OCI-LY1 (cell line): ENCODE data around the gene PUS7L.

Experiments
- H2AFZ ChIP-seq: fragments of 200-600 bp; sonication (generic), shearing (Covaris generic); 2 replicates; pipeline ENCODE4 v1.6.0; 2014; ENCODE audit warnings: antibody characterized with exemption, mild to moderate bottlenecking, low read length
- H3F3A ChIP-seq: fragments of 200-600 bp; sonication (generic), shearing (Covaris generic); 2 replicates; pipeline ENCODE4 v1.6.0; 2014; ENCODE audit warnings: mild to moderate bottlenecking, antibody characterized with exemption, low read length, moderate library complexity; ENCODE audit not compliant: insufficient read depth
- H3K27ac ChIP-seq: fragments of 200-600 bp; sonication (generic); 2 replicates; pipeline ENCODE4 v1.5.1; 2014; ENCODE audit warnings: low read length, mixed run types, mild to moderate bottlenecking, low read depth; ENCODE audit not compliant: poor library complexity, severe bottlenecking
- H3K27me3 ChIP-seq: fragments of 200-600 bp; sonication (generic); 2 replicates; pipeline ENCODE4 v1.6.0; 2014; ENCODE audit warnings: antibody characterized with exemption, mild to moderate bottlenecking, low read length, moderate library complexity; ENCODE audit not compliant: insufficient read depth
- H3K36me3 ChIP-seq: fragments of 200-600 bp; sonication (generic); 2 replicates; pipeline ENCODE4 v1.6.1; 2014; ENCODE audit warnings: mild to moderate bottlenecking, antibody characterized with exemption, low read length, moderate library complexity, mixed read lengths; ENCODE audit not compliant: insufficient read depth
- H3K4me1 ChIP-seq: fragments of 200-600 bp; sonication (generic); 2 replicates; pipeline ENCODE4 v1.5.1; 2014; ENCODE audit warnings: mild to moderate bottlenecking, low read length, moderate library complexity; ENCODE audit not compliant: insufficient read depth, severe bottlenecking
- H3K4me2 ChIP-seq: fragments of 200-600 bp; sonication (generic), shearing (Covaris generic); 2 replicates; pipeline ENCODE4 v1.6.1; 2014; ENCODE audit warnings: low read length
- H3K4me3 ChIP-seq: fragments of 200-600 bp; sonication (generic); 2 replicates; pipeline ENCODE4 v1.5.1; 2014; ENCODE audit warnings: low read length, low read depth, mild to moderate bottlenecking, mixed read lengths; ENCODE audit not compliant: poor library complexity, severe bottlenecking
- H3K79me2 ChIP-seq: fragments of 200-600 bp; shearing (Covaris generic); 2 replicates; pipeline ENCODE4 v1.6.1; 2016; ENCODE audit warnings: mixed run types, low read length, mixed read lengths; ENCODE audit not compliant: insufficient read depth
- H3K9ac ChIP-seq: fragments of 200-600 bp; sonication (generic), shearing (Covaris generic); 2 replicates; pipeline ENCODE4 v1.6.1; 2014; ENCODE audit warnings: mild to moderate bottlenecking, low read length, mixed read lengths
- H3K9me2 ChIP-seq: fragments of 200-600 bp; sonication (generic), shearing (Covaris generic); 2 replicates; pipeline ENCODE4 v1.6.1; 2014; ENCODE audit warnings: low read depth, mild to moderate bottlenecking, low read length, mixed read lengths
- H3K9me3 ChIP-seq: fragments of 200-600 bp; shearing (Covaris generic); 2 replicates; pipeline ENCODE4 v1.6.1; 2014; ENCODE audit warnings: low read length, mixed read lengths
- H4K20me1 ChIP-seq: fragments of 200-600 bp; sonication (generic), shearing (Covaris generic); 2 replicates; pipeline ENCODE4 v1.6.0; 2016; ENCODE audit warnings: mild to moderate bottlenecking, low read length; ENCODE audit not compliant: insufficient read depth
- EZH2 ChIP-seq: fragments of 200-600 bp; sonication (generic), shearing (Covaris generic); IDR thresholded peaks from 2 replicates; pipeline ENCODE4 v1.8.0; 2017; ENCODE audit warnings: borderline replicate concordance, mixed run types, mild to moderate bottlenecking, antibody characterized with exemption, low read length, moderate library complexity, mixed read lengths
- TF ChIP-seq, protein P1 (sequence below): fragments of 200-600 bp; sonication (generic), shearing (Covaris generic); IDR thresholded peaks from 2 replicates; pipeline ENCODE4 v1.5.1; 2017; ENCODE audit warnings: mild to moderate bottlenecking, antibody characterized with exemption, low read length, moderate library complexity, mixed read lengths

The PUS7L gene

DNA sequence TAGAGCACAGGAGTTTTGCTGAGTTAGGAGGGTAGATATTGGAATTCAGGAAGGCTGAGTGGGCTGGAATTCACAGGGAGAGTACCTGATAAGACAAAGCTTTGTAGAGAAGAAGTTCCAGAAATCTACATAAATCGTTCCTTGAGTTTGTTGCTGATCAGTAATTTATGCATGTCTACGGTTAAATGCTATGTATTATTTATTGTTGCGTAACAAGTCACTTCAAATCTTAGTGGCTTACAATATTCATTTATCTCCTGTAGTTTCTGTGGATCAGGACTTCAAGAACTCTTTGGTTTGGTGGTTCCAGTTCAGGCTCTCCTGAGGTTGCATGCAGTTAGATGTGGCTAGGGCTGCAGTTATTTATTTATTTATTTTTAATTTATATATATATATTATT is 7.8 kb downstream of the PUS7L start:
- Histone ChIP-seq H3K4me2 (no peak overlapping the region), H3K79me2 (no peaks in the 10 kb centered on the region), H3F3A (no peaks in the 10 kb centered on the region), H3K4me1 (no peaks in the 10 kb centered on the region), H3K27ac (no peak overlapping the region), H4K20me1 (no peaks in the 10 kb centered on the region), H3K27me3 (no peaks in the 10 kb centered on the region), H3K9me3 (peaks cover 4% of the 10 kb centered on the region; the same call in 1 of the 2 replicates), H3K36me3 (peaks cover 45% of the 10 kb centered on the region), H3K4me3 (no peak overlapping the region), H2AFZ (no peak overlapping the region), H3K9ac (no peak overlapping the region), H3K9me2 (no peaks in the 10 kb centered on the region)
- TF ChIP-seq EZH2, result no peak
- TF ChIP-seq, protein P1, sequence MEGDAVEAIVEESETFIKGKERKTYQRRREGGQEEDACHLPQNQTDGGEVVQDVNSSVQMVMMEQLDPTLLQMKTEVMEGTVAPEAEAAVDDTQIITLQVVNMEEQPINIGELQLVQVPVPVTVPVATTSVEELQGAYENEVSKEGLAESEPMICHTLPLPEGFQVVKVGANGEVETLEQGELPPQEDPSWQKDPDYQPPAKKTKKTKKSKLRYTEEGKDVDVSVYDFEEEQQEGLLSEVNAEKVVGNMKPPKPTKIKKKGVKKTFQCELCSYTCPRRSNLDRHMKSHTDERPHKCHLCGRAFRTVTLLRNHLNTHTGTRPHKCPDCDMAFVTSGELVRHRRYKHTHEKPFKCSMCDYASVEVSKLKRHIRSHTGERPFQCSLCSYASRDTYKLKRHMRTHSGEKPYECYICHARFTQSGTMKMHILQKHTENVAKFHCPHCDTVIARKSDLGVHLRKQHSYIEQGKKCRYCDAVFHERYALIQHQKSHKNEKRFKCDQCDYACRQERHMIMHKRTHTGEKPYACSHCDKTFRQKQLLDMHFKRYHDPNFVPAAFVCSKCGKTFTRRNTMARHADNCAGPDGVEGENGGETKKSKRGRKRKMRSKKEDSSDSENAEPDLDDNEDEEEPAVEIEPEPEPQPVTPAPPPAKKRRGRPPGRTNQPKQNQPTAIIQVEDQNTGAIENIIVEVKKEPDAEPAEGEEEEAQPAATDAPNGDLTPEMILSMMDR, result no peak

DNA sequence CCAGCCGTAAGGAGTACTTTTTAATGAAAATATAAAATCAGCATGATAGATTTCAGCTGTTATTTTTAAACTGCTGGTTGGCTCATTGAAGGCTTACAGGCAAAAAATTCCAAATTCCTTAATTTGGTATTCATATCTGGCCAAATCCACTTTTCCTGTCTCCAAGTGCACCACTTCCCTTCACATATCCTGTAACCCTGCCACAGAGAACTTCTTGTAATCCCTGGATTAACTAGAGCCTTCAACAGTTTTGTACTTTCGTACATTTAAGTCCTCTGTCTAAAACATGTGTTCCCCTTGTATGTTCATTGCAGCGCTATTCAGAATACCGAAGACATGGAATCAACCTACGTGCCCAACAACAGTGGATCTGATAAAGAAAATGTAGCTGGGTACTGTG is 9.6 kb downstream of the PUS7L start:
- H4K20me1 ChIP-seq, result no peaks in the 10 kb centered on the region
- H3K4me1 ChIP-seq, result no peaks in the 10 kb centered on the region
- no peak overlapping the region for H3K27ac ChIP-seq
- no peak overlapping the region for H3K4me2 ChIP-seq
- no peak overlapping the region for H3K9ac ChIP-seq
- H3K9me3 ChIP-seq, result peaks cover 4% of the 10 kb centered on the region; the same call in 1 of the 2 replicates
- H2AFZ ChIP-seq, result no peak overlapping the region
- no peaks in the 10 kb centered on the region for H3K9me2 ChIP-seq
- H3K27me3 ChIP-seq, result no peaks in the 10 kb centered on the region
- H3K36me3 ChIP-seq, result peaks cover 48% of the 10 kb centered on the region
- no peaks in the 10 kb centered on the region for H3K79me2 ChIP-seq
- no peaks in the 10 kb centered on the region for H3F3A ChIP-seq
- no peak for TF ChIP-seq EZH2
- TF ChIP-seq, protein P1, result no peak
- no peak overlapping the region for H3K4me3 ChIP-seq

DNA sequence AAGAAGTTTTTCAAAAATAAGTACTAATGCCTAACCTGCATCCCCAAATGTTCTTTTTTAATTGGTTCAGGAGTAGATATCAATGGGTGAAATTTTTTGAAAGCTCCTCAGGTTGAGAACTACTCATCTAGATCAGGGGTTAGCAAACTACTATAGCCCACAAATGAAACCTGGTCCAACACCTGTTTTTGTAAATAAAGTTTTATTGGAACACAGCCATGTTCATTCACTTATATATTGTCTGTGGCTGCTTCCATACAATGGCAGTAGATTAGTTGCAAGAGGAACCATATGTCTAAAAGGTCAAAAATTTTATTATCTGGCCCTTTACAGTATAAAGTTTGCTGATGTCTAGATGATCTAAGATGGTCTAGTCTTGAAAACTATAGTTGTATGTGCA is 13.8 kb downstream of the PUS7L start:
- no peak overlapping the region for H2AFZ ChIP-seq
- H3K9me3 ChIP-seq, result peaks cover 4% of the 10 kb centered on the region; the same call in 1 of the 2 replicates
- H3F3A ChIP-seq, result no peaks in the 10 kb centered on the region; the same call in 1 of the 2 replicates
- no peak overlapping the region for H3K4me3 ChIP-seq
- no peaks in the 10 kb centered on the region for H3K79me2 ChIP-seq
- H3K36me3 ChIP-seq, result peaks cover 57% of the 10 kb centered on the region
- H3K9me2 ChIP-seq, result no peaks in the 10 kb centered on the region
- no peak for TF ChIP-seq EZH2
- TF ChIP-seq, protein P1, result no peak
- H3K4me2 ChIP-seq, result no peak overlapping the region
- H3K9ac ChIP-seq, result no peak overlapping the region
- H3K27me3 ChIP-seq, result no peaks in the 10 kb centered on the region
- H3K4me1 ChIP-seq, result no peaks in the 10 kb centered on the region
- H3K27ac ChIP-seq, result no peak overlapping the region
- H4K20me1 ChIP-seq, result no peaks in the 10 kb centered on the region
